DOHH2 (cell line): ENCODE measurements around the gene TMEM176A.

Experiments
- CTCF ChIP-seq: fragments of 200-600 bp; sonication (generic); IDR thresholded peaks from one replicate; pipeline ENCODE4 v1.5.1; 2014; ENCODE audit warnings: antibody characterized with exemption, mild to moderate bottlenecking, low read depth, low read length; ENCODE audit not compliant: poor library complexity, severe bottlenecking
- EZH2phosphoT487 ChIP-seq: fragments of 200-600 bp; sonication (generic); IDR thresholded peaks from 2 replicates; pipeline ENCODE4 v1.6.1; 2017; ENCODE audit warnings: borderline replicate concordance, mild to moderate bottlenecking, antibody characterized with exemption, low read length, moderate library complexity, mixed read lengths

GRCh38 chr7:150780292-150780691, 20.3 kb upstream of the TMEM176A start:
- TF ChIP-seq CTCF (no peak), EZH2phosphoT487 (no peak)
